Loucy (cell line): Measurements from ENCODE around the gene LRIG1.
A peak's percentile ranks its signal among the peaks of the same experiment; 100 is the strongest.

Source experiments
- H2AFZ ChIP-seq: fragments of 200-600 bp; sonication (generic); 2 replicates; pipeline ENCODE4 v1.6.0; 2016; ENCODE audit warnings: antibody characterized with exemption, mild to moderate bottlenecking, low read length, moderate library complexity
- H3F3A ChIP-seq: fragments of 200-600 bp; 2 replicates; pipeline ENCODE4 v1.6.0; 2016; ENCODE audit warnings: antibody characterized with exemption, low read depth, mild to moderate bottlenecking
- H3K27me3 ChIP-seq: fragments of 200-600 bp; sonication (generic); 2 replicates; pipeline ENCODE4 v1.6.1; 2014; ENCODE audit warnings: low read length, mild to moderate bottlenecking; ENCODE audit not compliant: insufficient read depth, poor library complexity, severe bottlenecking
- H3K36me3 ChIP-seq: fragments of 200-600 bp; sonication (generic); 2 replicates; pipeline ENCODE4 v1.6.1; 2016; ENCODE audit warnings: low read length; ENCODE audit not compliant: insufficient read depth
- H3K4me1 ChIP-seq: fragments of 200-600 bp; sonication (generic); 2 replicates; pipeline ENCODE4 v1.5.1; 2014; ENCODE audit warnings: low read length, mild to moderate bottlenecking; ENCODE audit not compliant: insufficient read depth, poor library complexity, severe bottlenecking
- H3K4me2 ChIP-seq: fragments of 200-600 bp; sonication (generic); 2 replicates; pipeline ENCODE4 v1.6.0; 2014; ENCODE audit warnings: antibody characterized with exemption, low read length, low read depth, mild to moderate bottlenecking; ENCODE audit not compliant: poor library complexity, severe bottlenecking
- H3K4me3 ChIP-seq: fragments of 200-600 bp; sonication (generic); 2 replicates; pipeline ENCODE4 v1.5.1; 2014; ENCODE audit warnings: low read length, mild to moderate bottlenecking, mixed read lengths; ENCODE audit not compliant: poor library complexity, severe bottlenecking
- H3K79me2 ChIP-seq: fragments of 200-600 bp; sonication (generic); 2 replicates; pipeline ENCODE4 v1.6.1; 2014; ENCODE audit warnings: low read length; ENCODE audit not compliant: insufficient read depth
- H3K9ac ChIP-seq: fragments of 200-600 bp; sonication (generic); 2 replicates; pipeline ENCODE4 v1.6.0; 2014; ENCODE audit warnings: mild to moderate bottlenecking, low read depth, low read length, moderate library complexity; ENCODE audit not compliant: poor library complexity, severe bottlenecking
- H3K9me2 ChIP-seq: fragments of 200-600 bp; sonication (generic); replicated peaks from 2 replicates; pipeline ENCODE4 v1.6.1; 2016; ENCODE audit warnings: low read depth, low read length, mixed read lengths
- H3K9me3 ChIP-seq: fragments of 200-600 bp; sonication (generic); 2 replicates; pipeline ENCODE4 v1.6.1; 2014; ENCODE audit warnings: mild to moderate bottlenecking, antibody characterized with exemption, low read length, low read depth; ENCODE audit not compliant: insufficient read depth
- H4K20me1 ChIP-seq: fragments of 200-600 bp; sonication (generic); 2 replicates; pipeline ENCODE4 v1.6.0; 2014; ENCODE audit warnings: antibody characterized with exemption, low read length, mild to moderate bottlenecking; ENCODE audit not compliant: insufficient read depth, poor library complexity, severe bottlenecking
- EZH2phosphoT487 ChIP-seq: fragments of 200-600 bp; IDR thresholded peaks from 2 replicates; pipeline ENCODE4 v1.6.1; 2018; ENCODE audit warnings: antibody characterized with exemption, mild to moderate bottlenecking, moderate library complexity, borderline replicate concordance
- TF ChIP-seq, protein P1 (sequence below): fragments of 200-600 bp; sonication (generic); conservative IDR thresholded peaks from 2 replicates; pipeline ENCODE4 v1.5.1; 2014; ENCODE audit warnings: mild to moderate bottlenecking, antibody characterized with exemption, low read length

The LRIG1 gene

GRCh38 chr3:66489581-66489980 is 11.2 kb downstream of the LRIG1 start:
- Histone ChIP-seq H3K9ac (peak overlapping the region; percentile 78), H3K9me3 (no peaks in the 10 kb centered on the region), H3K4me3 (peak overlapping the region; percentile 81), H4K20me1 (peaks cover 13% of the 10 kb centered on the region), H3K27me3 (no peaks in the 10 kb centered on the region), H3F3A (peaks cover 10% of the 10 kb centered on the region), H2AFZ (no peak overlapping the region), H3K4me2 (peak overlapping the region; percentile 92), H3K36me3 (no peaks in the 10 kb centered on the region), H3K9me2 (no peaks in the 10 kb centered on the region), H3K79me2 (peaks cover 100% of the 10 kb centered on the region), H3K4me1 (peaks cover 92% of the 10 kb centered on the region)
- TF ChIP-seq EZH2phosphoT487 = no peak
- TF ChIP-seq, protein P1, sequence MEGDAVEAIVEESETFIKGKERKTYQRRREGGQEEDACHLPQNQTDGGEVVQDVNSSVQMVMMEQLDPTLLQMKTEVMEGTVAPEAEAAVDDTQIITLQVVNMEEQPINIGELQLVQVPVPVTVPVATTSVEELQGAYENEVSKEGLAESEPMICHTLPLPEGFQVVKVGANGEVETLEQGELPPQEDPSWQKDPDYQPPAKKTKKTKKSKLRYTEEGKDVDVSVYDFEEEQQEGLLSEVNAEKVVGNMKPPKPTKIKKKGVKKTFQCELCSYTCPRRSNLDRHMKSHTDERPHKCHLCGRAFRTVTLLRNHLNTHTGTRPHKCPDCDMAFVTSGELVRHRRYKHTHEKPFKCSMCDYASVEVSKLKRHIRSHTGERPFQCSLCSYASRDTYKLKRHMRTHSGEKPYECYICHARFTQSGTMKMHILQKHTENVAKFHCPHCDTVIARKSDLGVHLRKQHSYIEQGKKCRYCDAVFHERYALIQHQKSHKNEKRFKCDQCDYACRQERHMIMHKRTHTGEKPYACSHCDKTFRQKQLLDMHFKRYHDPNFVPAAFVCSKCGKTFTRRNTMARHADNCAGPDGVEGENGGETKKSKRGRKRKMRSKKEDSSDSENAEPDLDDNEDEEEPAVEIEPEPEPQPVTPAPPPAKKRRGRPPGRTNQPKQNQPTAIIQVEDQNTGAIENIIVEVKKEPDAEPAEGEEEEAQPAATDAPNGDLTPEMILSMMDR = no peak

GRCh38 chr3:66489115-66489514 is 11.7 kb downstream of the LRIG1 start:
- peak overlapping the region; percentile 92 for H3K4me2 ChIP-seq

GRCh38 chr3:66488492-66488891 is 12.3 kb downstream of the LRIG1 start:
- peaks cover 92% of the 10 kb centered on the region for H3K4me1 ChIP-seq
- no peaks in the 10 kb centered on the region for H3K9me3 ChIP-seq
- peak overlapping the region; percentile 78 for H3K9ac ChIP-seq
- no peak overlapping the region for H3K4me3 ChIP-seq
- peaks cover 18% of the 10 kb centered on the region for H4K20me1 ChIP-seq
- no peaks in the 10 kb centered on the region for H3K9me2 ChIP-seq
- peaks cover 100% of the 10 kb centered on the region for H3K79me2 ChIP-seq
- H2AFZ ChIP-seq = no peak overlapping the region
- peak overlapping the region; percentile 92 for H3K4me2 ChIP-seq
- no peaks in the 10 kb centered on the region for H3K27me3 ChIP-seq
- H3F3A ChIP-seq = peaks cover 10% of the 10 kb centered on the region
- H3K36me3 ChIP-seq = no peaks in the 10 kb centered on the region
- TF ChIP-seq, protein P1 = no peak
- TF ChIP-seq EZH2phosphoT487 = no peak

More at GRCh38 chr3:66489115-66489514, 11.7 kb downstream of the LRIG1 start:
- Histone ChIP-seq H3K9ac (peak overlapping the region; percentile 78), H2AFZ (no peak overlapping the region), H4K20me1 (peaks cover 13% of the 10 kb centered on the region), H3K9me2 (no peaks in the 10 kb centered on the region), H3K9me3 (no peaks in the 10 kb centered on the region), H3F3A (peaks cover 10% of the 10 kb centered on the region), H3K27me3 (no peaks in the 10 kb centered on the region), H3K79me2 (peaks cover 100% of the 10 kb centered on the region), H3K4me1 (peaks cover 92% of the 10 kb centered on the region), H3K36me3 (no peaks in the 10 kb centered on the region), H3K4me3 (peak overlapping the region; percentile 81)
- TF ChIP-seq EZH2phosphoT487 = no peak
- TF ChIP-seq, protein P1 = no peak
